ENCODE measurements around the gene EXOC3.
"Not testable (repeated sequence)": the region's sequence is repeated elsewhere in the genome, so short reads cannot be mapped to it uniquely, and the experiment has no call there.

EXOC3 gene

GRCh38 chr5:486597-486996, 43.6 kb downstream of the EXOC3 start:
- not testable (repeated sequence) for DNase-seq (ENCODE audit: low spot score)

GRCh38 chr5:488241-488640, 45.3 kb downstream of the EXOC3 start:
- no peak for DNase-seq (ENCODE audit: low spot score)

GRCh38 chr5:488744-489688, 46.0 kb downstream of the EXOC3 start:
- no peak for DNase-seq (ENCODE audit: low spot score)

DNA sequence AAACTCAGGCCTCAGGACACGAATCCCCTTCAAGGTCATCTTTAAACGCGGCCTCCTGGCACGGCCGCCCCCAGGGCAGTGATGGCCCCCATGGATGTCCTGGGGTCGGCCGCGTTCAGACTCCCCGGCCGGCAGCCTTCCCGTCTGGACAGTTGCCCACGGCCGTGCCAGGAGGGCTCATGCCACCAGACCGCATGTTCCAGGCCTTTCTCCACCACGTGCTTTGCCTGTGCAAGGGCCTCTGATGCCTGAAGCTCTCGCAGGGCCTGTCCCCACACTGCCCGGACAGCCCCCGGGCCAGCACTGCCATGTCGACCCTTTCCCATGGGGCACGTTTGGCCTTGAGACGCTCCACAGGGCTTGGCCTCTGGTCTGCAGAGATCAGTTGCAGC, 46.7 kb downstream of the EXOC3 start:
- no peak for DNase-seq (ENCODE audit: low spot score)

DNA sequence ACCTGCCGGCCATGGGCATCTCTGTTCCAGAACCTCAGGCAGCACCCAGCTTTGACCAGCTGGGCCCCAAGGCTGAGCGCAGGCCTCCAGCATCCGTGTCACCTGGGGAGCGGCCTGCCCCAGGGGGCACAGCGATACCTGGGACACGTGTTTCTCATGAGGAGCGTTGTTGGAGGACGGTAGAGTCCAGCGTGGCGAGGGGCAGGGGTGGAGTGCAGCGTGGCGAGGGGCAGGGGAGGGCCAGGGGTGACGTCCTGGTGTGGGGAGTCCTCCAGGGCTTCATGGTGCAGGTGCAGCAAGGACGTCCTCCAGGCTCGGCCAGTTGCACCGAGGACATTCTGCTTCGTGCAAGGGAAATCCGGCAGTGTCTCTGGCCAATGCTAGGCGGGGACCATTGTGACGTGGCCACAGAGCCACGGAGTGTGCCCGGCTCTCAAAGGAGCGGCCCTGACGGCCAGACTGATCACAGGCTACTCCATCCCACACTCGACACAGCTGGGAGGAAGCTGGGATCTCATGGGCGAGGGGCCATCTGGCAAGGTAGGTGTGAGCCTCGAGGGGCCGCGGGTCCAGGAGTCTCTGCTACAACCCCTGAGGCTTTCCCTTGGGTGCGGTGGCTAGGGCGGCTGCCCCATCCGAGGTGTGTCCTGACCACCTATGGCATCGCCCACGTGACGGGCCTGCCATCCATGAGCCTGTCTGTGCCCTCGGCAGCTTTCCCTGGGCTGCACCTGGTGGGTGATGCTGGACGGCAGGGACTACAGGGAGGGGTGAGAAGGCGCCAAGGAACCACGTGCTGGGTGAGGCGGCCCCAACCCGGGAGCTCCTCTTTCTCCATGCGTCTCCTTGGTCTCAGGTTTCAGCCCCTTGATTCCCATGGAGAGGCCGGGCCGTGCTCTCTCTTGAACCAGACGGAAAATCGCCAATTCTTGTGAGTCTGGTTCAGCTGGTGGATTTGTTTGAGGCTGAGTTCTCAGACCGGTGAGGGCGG, 47.4 kb downstream of the EXOC3 start:
- no peak for DNase-seq (ENCODE audit: low spot score)

GRCh38 chr5:491119-491855, 48.3 kb downstream of the EXOC3 start:
- DNase-seq (ENCODE audit: low spot score) = no peak

DNA sequence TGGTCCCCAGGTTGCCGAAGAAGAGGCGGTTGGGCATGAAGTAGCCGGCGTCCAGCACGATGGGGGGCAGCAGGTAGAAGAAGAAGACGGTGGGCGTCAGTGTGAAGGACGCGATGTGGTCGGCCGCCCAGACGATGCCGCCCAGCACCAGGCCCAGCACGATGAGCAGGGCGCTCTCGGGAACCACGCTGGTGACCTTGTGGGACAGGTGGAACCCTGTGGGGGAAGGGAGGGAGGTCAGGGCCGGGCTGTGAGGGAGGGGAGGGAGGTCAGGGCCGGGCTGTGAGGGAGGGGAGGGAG, 48.8 kb downstream of the EXOC3 start:
- no peak for DNase-seq (ENCODE audit: low spot score)

DNA sequence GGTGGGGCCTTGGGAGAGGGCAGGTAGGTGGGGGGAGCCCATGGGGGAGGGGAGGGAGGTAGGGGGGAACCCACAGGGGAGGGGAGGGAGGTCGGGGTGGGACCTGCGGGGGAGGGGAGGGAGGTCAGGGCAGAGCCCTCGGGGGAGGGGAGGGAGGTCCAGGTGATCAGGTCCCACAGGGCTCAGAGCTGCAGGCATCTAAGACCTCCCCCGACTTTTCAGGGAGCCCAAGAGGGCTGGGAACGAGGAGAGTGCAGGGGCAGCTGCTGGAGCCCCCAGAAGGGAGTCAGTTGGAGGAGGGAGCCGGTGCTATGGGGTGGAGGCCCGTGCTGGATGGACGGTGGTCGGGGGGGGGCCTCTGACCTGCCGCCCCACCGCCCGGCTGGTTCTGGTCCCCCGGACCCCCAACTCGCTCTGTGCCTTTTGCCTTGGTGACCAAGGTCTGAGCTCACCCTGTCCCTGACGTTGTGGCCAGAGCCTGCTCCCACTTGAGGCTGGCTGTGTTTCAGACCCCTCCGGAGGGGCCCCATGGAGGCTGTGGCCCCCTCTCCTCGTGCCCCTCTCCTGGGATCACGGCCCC, 49.4 kb downstream of the EXOC3 start:
- DNase-seq (ENCODE audit: low spot score) = no peak

DNA sequence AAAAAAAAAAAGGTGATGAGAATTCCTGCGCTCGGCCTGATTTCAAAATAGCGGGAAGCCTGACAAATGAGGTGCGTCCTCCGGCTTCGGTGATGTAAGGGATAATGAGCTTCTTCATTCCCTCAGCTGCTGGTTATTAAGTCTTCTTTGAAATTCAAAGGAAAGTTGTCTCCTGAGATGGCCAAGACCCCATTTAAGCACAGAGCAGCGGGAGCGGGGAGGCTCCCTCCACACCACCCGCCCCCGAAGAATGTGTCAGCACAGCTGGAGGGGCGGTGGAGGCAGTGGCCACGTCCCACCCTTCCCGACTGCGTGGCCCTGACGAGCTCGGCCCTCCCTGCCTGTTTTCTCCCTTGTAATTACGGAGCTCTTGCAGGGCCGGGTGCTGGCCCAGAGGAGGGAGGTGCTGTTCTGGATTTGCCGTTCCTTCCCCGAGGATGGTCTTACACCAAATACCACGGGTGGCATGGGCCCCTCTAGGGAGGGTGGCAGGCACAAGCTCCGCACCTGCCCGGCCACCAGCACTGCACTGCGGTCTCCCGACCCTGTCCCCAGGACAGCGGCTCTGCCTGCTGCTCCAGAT, 50.2 kb downstream of the EXOC3 start:
- no peak for DNase-seq (ENCODE audit: low spot score)

DNA sequence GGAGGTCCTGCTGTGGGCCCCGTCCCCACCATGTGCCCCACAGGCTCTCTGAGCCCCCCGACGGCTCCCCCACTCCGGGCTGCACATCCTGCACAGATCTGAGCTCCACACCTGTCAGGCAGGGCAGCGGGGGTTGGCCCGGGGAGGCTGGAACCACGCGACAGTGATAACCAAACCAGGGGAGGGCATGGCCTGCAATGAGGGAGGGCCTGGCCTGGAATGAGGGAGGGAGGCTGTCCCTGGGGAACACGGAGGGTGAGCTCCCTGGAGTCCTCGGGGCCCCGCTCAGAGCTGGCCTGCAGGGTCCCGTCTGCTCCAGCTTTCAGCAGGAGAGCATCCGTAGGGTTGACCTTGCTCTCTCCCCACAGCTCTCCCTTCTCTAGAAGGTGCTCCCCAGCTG, 50.8 kb downstream of the EXOC3 start:
- DNase-seq (ENCODE audit: low spot score) = no peak

DNA sequence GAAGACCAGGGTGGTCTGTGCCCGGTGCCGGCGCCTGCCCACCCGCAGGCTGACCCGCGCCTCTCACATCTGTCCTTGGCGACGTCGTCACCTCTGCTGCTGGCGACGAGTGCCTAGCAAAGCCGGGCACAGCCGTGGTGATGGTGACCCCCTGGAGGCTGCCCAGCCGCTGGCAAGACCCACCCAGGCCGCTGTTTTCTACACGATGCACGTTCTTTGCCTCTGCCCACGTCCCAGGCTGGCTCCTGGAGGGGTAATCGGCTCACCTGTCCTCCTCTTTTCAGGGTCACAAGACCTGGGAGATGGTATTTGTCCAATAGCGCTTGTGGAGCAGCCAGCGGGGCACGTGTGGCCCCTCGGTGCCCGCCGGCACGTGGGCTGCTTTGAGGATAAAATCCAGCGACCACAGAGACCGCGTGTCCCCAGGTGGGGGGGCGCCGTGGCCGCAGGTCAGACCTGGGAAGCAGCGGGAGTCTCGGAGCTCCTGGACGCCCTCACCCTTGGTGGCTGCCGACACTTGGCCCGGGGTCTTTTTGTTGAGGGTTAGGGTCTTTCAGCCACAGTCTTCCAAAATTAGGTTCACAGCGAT, 51.8 kb downstream of the EXOC3 start:
- DNase-seq (ENCODE audit: low spot score) = no peak

DNA sequence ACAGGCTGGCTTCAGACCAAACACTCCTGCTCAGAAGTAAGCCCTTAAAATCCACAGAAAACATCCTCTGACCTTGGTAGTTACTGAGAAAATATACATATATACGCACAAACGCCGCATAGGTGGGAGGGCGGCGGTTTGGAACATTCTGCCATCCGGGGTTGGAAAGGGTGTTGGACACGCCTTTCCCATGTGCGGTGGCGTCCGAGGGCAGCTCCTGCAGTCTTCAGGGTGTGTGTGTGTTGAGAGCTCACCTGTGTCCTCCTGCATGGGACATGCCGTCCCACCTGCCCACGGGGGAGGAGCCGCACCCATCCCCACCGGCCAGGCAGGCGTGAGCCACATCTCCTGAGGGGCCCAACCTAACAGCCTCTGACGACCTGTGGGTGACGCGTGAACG, 53.1 kb downstream of the EXOC3 start:
- DNase-seq (ENCODE audit: low spot score) = no peak

DNA sequence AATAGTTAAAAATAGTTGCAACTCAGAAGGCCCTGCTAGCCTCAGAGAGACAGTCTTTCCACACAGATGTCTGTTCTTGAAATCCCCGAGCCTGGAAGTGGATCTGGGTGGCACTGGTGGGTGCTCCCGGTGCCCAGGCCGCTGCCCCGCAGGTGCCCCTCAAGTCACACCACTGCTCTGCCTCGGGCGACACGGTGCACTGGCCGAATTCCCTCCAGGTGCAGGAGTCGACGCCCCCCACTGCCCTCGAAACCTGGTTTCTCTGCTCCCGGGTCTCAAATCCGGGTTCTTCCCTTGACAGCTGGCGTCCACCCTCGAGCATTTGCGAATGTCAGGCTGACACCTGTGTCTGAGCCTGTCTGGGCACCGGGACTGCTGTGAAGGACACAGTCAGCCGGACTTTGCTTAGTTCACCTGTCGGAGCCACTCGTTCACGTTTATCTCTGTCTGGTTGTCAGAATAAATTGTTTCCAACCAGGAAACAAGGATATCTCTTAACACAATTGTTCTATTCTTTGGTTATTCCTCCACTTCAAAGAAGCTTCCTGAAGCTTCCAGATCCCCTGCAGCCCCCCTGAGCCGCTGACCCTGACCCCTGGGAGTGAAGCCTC, 54.2 kb downstream of the EXOC3 start:
- no peak for DNase-seq (ENCODE audit: low spot score)

DNA sequence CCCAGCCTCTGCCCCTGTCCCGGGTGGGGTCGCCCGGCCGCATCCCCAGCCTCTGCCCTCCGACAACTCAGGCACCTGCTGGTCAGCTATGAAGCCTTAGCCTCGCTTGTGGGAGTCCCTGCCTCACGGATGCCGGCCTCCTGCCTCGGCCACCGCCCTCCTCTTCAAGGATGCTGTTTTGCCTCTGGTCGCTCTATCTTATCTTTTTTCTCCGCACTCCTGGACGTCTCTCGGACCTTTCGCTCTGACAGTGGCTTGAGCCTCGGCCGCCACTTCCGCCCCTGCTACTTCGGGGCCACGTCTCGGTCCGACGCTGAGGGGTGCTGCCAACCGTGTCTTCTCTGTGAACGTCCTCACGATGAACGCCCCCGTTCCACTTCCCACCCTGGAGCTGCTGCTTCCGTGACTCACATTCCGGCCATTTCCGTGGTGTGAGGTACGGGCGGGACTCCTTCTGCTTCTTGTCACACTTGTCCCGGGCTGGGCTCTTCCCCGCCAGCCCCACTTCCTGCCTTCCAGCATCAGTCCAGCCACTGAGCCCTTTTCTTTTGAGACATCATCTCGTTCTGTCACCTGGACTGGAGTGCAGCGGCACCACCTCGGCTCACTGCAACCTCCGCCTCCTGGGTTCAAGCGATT, 55.0 kb downstream of the EXOC3 start:
- DNase-seq (ENCODE audit: low spot score) = no peak

DNA sequence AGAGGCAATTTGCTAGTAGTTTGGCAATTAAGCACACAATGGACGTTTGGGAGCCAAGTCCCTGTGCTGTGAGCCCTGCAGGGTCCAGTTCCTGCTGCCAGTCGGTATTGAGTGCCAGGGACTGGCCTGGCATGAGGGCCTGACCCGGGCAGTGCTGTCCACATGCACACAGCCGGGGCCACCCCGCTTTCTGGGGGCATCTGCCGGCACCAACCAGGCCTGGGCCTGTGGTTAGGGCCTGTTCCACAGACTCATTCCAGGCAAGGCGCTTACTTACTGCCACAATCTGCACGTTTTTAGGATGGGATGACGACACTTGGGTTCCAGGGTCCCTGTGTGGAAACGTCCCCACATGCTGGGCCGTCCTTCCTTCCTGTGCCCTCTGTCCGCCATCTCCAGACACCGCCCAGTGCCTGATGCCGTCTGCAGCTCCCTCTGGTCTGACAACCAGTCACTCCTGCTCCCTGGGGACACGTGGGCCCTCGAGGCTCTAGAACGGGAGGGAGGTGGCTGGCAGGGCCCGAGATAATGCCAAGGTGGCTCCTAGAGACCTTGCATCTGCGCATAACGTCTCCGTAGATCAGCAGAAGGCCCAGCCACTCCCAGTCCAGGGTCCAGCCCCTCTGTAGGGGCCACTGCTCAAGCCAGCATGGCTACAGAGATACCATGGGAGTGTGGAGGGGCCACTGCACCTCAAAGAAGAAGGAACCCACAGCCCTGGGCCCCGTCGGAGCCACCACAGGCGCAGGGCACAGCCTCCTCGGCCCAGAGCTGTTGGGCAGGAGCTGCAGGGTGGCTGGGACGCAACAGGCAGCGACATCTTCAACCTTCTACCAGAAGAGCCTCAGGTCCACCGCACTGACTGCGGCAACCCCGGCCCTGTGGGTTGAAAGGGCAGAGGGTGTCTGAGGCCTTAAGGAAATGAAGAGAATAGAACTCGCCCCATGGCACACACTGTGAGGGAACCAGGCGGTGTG, 56.5 kb downstream of the EXOC3 start:
- DNase-seq (ENCODE audit: low spot score) = no peak

- DNase-seq (ENCODE audit: low spot score) = no peak
Observed at GRCh38 chr5:500491-500890, 57.5 kb downstream of the EXOC3 start.

DNA sequence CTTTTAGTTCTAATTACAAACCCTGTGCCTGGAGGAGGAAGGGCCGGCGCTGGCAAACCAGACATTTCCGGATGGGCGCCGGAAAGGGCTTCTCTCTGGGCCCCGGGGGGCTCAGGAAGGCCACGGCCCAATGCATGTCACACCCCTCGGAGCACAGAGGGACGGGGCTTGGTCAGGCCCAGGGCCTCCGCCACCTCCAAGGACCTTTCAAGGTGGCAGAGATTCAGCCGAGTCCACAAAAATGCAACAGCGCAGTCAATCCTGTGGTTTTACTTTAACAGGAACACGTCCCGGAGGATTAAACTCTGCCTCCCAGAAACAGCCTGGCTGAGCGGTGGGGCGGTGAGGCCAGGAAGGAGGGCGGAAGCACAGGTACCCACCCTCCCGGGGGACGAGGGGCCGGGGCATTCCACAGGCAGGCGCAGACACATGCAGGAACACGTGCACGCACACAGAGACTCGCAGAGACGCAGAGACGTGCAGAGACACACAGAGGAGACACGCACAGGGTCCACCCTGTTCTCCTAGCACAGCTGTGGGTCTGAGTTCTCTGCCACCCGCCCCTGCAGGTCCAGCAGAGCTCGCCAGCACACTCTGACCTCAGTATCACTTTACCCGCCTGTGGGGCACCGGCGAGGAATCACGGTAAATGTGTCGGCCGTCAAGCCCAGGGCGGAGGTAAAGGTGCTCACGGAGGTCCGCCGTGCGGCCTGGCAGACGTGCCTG, 58.3 kb downstream of the EXOC3 start:
- DNase-seq (ENCODE audit: low spot score) = no peak

DNA sequence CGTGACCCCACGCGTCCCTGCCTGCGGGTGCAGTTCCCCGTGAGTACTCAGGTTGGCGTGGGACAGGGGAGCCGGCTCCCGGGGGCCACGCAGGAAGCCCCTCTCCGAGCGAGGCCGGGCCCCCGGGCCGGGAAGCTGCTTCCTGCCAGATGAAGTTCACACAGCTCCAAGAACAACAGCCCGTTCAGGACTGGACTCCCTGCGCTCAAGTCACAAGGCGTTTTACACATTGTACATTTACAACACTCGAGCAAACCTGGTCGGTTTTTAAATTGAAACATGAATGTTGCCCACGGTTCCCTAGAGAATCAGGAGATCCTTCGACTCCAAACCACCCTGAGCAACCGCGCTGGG, 58.8 kb downstream of the EXOC3 start:
- no peak for DNase-seq (ENCODE audit: low spot score)
